Measurements from ENCODE around the gene C2orf92.

The C2orf92 gene

DNA sequence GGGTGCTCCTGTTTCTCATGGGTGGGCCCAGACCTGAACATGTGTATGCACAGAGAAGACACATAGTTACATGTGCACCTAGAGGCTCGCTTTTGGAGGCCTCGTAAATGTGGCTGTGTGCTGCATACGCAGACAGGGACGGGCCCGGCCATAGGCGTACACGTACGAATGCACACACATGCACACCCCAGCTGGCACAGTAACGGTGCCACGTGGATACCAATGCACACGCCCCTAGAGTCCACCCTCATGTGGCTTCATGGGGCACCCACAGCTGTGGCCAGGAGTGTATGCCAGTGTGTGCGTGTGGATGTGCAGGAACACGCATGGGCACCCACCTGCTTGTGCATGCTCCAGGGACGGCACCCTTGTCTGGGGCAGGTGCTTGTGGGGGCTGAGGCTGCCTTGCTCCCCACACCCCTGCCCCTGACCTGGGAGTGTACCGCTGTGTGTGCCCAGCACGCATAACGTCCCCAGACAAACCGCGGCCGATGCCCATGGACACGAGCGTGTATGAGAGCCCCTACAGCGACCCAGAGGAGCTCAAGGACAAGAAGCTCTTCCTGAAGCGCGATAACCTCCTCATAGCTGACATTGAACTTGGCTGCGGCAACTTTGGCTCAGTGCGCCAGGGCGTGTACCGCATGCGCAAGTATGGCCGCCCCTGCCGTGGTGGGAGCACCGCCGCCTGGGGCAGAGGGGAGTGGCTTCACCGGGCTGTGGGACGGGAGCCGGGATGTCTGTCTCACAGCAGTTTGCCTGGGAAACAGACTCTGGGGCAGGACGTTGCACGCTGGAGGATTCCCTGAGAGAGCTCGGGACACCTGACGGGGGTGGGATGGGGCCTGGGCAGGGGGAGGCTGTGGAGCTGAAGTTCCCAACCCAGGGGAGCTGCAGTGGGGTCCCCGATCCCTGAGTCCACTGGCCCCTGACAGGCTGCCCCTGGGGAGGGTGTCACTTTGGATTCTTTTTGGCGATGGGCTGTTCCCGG lies 64.8 kb downstream of the C2orf92 start:
- TF ChIP-seq, protein P1, sequence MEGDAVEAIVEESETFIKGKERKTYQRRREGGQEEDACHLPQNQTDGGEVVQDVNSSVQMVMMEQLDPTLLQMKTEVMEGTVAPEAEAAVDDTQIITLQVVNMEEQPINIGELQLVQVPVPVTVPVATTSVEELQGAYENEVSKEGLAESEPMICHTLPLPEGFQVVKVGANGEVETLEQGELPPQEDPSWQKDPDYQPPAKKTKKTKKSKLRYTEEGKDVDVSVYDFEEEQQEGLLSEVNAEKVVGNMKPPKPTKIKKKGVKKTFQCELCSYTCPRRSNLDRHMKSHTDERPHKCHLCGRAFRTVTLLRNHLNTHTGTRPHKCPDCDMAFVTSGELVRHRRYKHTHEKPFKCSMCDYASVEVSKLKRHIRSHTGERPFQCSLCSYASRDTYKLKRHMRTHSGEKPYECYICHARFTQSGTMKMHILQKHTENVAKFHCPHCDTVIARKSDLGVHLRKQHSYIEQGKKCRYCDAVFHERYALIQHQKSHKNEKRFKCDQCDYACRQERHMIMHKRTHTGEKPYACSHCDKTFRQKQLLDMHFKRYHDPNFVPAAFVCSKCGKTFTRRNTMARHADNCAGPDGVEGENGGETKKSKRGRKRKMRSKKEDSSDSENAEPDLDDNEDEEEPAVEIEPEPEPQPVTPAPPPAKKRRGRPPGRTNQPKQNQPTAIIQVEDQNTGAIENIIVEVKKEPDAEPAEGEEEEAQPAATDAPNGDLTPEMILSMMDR (IDR thresholded peaks at IDR 0.05; ENCODE audit: extremely low read depth, insufficient read depth, missing control alignments): no peak
- in situ Hi-C loops (cut with MboI; ENCODE audit: low pct_unique_long_range_greater_than_20kb, low sequenced_read_pairs, unreplicated experiment): no loop called here
- no peak for DNase-seq (ENCODE audit: low spot score)

DNA sequence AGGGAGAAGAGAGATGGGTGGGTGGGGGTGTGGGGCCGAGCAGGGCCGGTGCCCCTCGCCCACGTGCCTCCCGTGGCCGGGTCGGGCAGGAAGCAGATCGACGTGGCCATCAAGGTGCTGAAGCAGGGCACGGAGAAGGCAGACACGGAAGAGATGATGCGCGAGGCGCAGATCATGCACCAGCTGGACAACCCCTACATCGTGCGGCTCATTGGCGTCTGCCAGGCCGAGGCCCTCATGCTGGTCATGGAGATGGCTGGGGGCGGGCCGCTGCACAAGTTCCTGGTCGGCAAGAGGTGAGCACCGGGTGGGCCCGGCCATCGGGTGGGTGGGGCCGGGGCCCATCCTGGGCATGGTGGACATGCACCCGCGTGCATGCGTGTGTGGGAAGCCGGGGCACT lies 65.6 kb downstream of the C2orf92 start:
- DNase-seq (ENCODE audit: low spot score): no peak
- in situ Hi-C loops (cut with MboI; ENCODE audit: low pct_unique_long_range_greater_than_20kb, low sequenced_read_pairs, unreplicated experiment): no loop called here

DNA sequence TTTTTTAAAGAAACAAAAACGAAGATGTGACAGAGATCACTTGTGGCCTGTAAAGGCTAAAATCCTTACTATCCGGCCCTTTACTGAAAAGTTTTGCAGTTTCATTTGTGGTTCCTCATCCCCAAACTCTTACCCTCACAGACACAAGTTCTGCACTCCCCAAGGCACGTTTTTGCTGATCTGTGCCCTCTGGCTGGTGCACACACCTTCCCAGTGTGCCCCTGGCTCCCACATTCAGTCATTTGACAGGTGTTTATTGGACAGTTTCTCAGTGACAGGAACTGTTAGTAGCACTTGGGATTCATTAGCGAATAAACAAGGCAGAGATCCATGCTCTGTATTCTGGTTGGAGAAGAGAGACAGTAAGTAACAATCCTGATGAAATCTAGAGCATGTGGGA lies 66.7 kb downstream of the C2orf92 start:
- in situ Hi-C loops (cut with MboI; ENCODE audit: low pct_unique_long_range_greater_than_20kb, low sequenced_read_pairs, unreplicated experiment): no loop called here
- TF ChIP-seq, protein P1 (IDR thresholded peaks at IDR 0.05; ENCODE audit: extremely low read depth, insufficient read depth, missing control alignments): no peak
- DNase-seq (ENCODE audit: low spot score): no peak

More for the DNA sequence above, 65.6 kb downstream of the C2orf92 start:
- TF ChIP-seq, protein P1 (IDR thresholded peaks at IDR 0.05; ENCODE audit: extremely low read depth, insufficient read depth, missing control alignments): no peak

DNA sequence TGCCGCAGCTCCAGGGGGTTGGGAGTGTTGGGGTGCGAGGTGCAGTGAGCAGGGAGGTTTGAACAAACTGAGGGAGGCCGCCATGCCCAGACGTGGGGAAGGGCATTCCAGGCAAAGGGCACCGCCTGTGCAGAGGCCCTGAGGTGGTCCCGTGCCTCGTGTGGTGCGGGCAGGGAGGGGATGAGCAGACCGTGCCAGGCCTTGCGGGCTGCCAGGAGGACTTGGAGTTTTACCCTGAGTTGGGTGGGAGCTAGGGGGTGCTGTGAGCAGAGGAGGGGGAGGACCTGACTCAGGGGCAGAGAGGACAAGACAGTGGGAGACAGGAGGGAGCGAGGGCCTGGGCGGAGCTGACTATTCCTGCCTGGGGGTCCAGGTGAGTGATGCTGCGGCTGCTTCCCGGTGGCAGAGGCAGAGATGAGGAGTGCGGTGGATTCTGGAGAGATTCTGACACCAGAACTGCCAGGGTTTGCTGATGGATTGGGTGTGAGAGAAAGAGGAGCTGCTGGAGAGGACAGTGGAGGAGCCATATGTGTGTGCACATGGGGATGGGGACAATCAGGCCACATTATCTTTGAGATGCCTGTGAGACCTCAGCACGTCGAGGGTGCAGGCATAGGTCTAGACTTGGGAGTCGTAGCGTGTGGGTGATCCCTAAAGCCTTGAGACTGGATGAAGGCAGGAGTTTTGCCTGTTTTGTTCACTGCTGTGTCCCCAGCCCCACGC lies 67.3 kb downstream of the C2orf92 start:
- in situ Hi-C loops (cut with MboI; ENCODE audit: low pct_unique_long_range_greater_than_20kb, low sequenced_read_pairs, unreplicated experiment): no loop called here
- TF ChIP-seq, protein P1 (IDR thresholded peaks at IDR 0.05; ENCODE audit: extremely low read depth, insufficient read depth, missing control alignments): no peak
- no peak for DNase-seq (ENCODE audit: low spot score)

DNA sequence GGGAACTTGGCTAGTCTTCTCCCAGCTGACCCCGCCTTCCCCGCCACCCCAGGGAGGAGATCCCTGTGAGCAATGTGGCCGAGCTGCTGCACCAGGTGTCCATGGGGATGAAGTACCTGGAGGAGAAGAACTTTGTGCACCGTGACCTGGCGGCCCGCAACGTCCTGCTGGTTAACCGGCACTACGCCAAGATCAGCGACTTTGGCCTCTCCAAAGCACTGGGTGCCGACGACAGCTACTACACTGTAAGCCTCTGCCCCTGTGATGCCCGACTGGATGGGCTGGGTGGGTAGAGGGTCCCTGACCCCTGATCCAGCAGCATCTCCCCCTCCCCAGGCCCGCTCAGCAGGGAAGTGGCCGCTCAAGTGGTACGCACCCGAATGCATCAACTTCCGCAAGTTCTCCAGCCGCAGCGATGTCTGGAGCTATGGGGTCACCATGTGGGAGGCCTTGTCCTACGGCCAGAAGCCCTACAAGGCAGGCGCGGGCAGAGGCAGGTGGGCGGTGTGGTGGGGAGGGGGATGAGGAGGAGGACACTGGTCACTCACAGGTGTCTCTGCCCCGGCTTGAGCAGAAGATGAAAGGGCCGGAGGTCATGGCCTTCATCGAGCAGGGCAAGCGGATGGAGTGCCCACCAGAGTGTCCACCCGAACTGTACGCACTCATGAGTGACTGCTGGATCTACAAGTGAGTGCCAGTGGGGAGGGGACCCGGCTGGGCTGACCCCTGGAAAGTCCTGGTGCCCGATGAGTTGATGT lies 68.1 kb downstream of the C2orf92 start:
- in situ Hi-C loops (cut with MboI; ENCODE audit: low pct_unique_long_range_greater_than_20kb, low sequenced_read_pairs, unreplicated experiment): no loop called here
- DNase-seq (ENCODE audit: low spot score): no peak
- TF ChIP-seq, protein P1 (IDR thresholded peaks at IDR 0.05; ENCODE audit: extremely low read depth, insufficient read depth, missing control alignments): no peak

Data from GM13977 (cell line).